Ishikawa (cell line): ENCODE results near the gene NUDC.

Experiments used
- EGR1 ChIP-seq: IDR thresholded peaks from 2 replicates; pipeline ENCODE4 v1.6.1; 2012
- FOXM1 ChIP-seq: IDR thresholded peaks from 2 replicates; pipeline ENCODE4 v1.6.1; 2012; ENCODE audit warnings: low read depth, borderline replicate concordance
- NFIC ChIP-seq: IDR thresholded peaks from 2 replicates; pipeline ENCODE4 v1.6.1; 2012
- TCF12 ChIP-seq: IDR thresholded peaks from 2 replicates; pipeline ENCODE4 v1.6.1; 2012; ENCODE audit warnings: low read depth
- TEAD4 ChIP-seq: IDR thresholded peaks from 2 replicates; pipeline ENCODE4 v1.6.1; 2012
- ZBTB7A ChIP-seq: IDR thresholded peaks from 2 replicates; pipeline ENCODE4 v1.6.1; 2012; ENCODE audit warnings: low read depth

NUDC gene

DNA sequence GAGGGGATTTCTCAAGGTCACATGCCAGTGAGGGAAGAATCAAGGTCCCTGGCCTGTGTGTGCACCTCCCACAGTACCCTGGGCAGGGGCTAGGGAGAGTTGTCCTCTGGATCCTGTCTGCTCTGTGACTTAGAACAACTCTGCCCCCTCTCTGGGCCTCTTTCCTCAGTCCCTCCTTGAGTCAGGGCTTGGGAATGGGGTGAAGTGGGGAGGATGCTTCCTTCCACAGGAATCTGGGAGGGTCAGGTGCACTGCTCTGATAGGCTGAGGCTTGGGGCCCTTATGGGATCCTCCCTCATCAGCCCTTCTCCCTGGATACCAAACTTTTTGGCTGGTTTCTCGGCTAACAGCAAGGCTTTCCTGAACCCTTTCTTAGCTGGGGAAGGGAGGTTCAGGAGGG lies 74.5 kb downstream of the NUDC start:
- TF ChIP-seq ZBTB7A (no peak), TEAD4 (no peak), FOXM1 (no peak), NFIC (no peak), TCF12 (no peak), EGR1 (no peak)
